Liver (tissue), 9 donors: Measurements from ENCODE around the gene OR2C3. TPM values are rescaled to one million over a fixed set of nuclear protein-coding genes. Genes with fewer than 3 reads are reported as not detected.

Experiments used
- DNase-seq: peaks from one replicate; pipeline ENCODE4 v3.0.0-alpha.2; 2017; ENCODE audit warnings: low spot score
- H3K27ac ChIP-seq, 2 donors: one replicate each; pipeline ENCODE4 v1.7.0; 2013; ENCODE audit warnings: inconsistent platforms in 2 of 2, low read length in 2 of 2, control low read depth in 1 of 2, low read depth in 1 of 2, mild to moderate bottlenecking in 1 of 2
- H3K27me3 ChIP-seq, 4 donors: one replicate each; pipeline versions ENCODE4 v1.6.1 to v1.7.0; 2013; ENCODE audit warnings: low read length in 3 of 4, inconsistent platforms in 1 of 4, mild to moderate bottlenecking in 1 of 4, moderate library complexity in 1 of 4; ENCODE audit not compliant: control insufficient read depth in 4 of 4, insufficient read depth in 4 of 4
- H3K36me3 ChIP-seq, 4 donors: one replicate each; pipeline versions ENCODE4 v1.6.1 to v1.7.0; 2013; ENCODE audit warnings: low read length in 3 of 4, mild to moderate bottlenecking in 3 of 4, low read depth in 1 of 4, moderate library complexity in 1 of 4; ENCODE audit not compliant: control insufficient read depth in 4 of 4, insufficient read depth in 3 of 4
- H3K4me1 ChIP-seq, 4 donors: one replicate each; pipeline versions ENCODE4 v1.6.1 to v1.7.0; 2013; ENCODE audit warnings: low read length in 3 of 4, mild to moderate bottlenecking in 3 of 4, moderate library complexity in 1 of 4; ENCODE audit not compliant: control insufficient read depth in 4 of 4, insufficient read depth in 4 of 4
- H3K4me3 ChIP-seq, 3 donors: one replicate each; pipeline versions ENCODE4 v1.6.1 to v1.7.0; 2013; ENCODE audit warnings: low read length in 3 of 3, control low read depth in 1 of 3, low read depth in 1 of 3, mild to moderate bottlenecking in 1 of 3
- H3K9ac ChIP-seq, 2 donors: one replicate each; pipeline ENCODE4 v1.7.0; 2013; ENCODE audit warnings: low read length in 2 of 2, mild to moderate bottlenecking in 2 of 2, moderate library complexity in 2 of 2, control low read depth in 1 of 2, low read depth in 1 of 2
- H3K9me3 ChIP-seq, 4 donors: one replicate each; pipeline versions ENCODE4 v1.6.1 to v1.7.0; 2013; ENCODE audit warnings: low read length in 3 of 4; ENCODE audit not compliant: control insufficient read depth in 4 of 4
- ATF3 ChIP-seq: IDR thresholded peaks from 2 replicates; pipeline ENCODE4 v1.6.1; 2016; ENCODE audit warnings: antibody characterized with exemption
- CTCF ChIP-seq: fragments of 150-350 bp; IDR thresholded peaks from 2 replicates; pipeline ENCODE4 v1.5.1; 2017; ENCODE audit warnings: improper control_type of control experiment, low read depth, low read length; ENCODE audit not compliant: missing input control
- EGR1 ChIP-seq, 2 donors: IDR thresholded peaks; 2 replicates each; pipeline ENCODE4 v1.6.1; 2016 to 2018; ENCODE audit warnings: antibody characterized with exemption in 2 of 2, low read depth in 2 of 2
- FOXA1 ChIP-seq: IDR thresholded peaks from 2 replicates; pipeline ENCODE4 v1.6.1; 2016; ENCODE audit warnings: antibody characterized with exemption
- FOXA2 ChIP-seq: IDR thresholded peaks from 2 replicates; pipeline ENCODE4 v1.6.1; 2016; ENCODE audit warnings: antibody characterized with exemption
- GABPA ChIP-seq, 2 donors: IDR thresholded peaks in 1 of 2; conservative IDR thresholded peaks in 1 of 2; 2 replicates each; pipeline ENCODE4 v1.6.1; 2016; ENCODE audit warnings: antibody characterized with exemption in 2 of 2, mild to moderate bottlenecking in 1 of 2, moderate library complexity in 1 of 2
- HNF4A ChIP-seq, 2 donors: conservative IDR thresholded peaks; 2 replicates each; pipeline ENCODE4 v1.6.1; 2016; ENCODE audit warnings: antibody characterized with exemption in 2 of 2, mild to moderate bottlenecking in 2 of 2
- HNF4G ChIP-seq: IDR thresholded peaks from 2 replicates; pipeline ENCODE4 v1.6.1; 2016; ENCODE audit warnings: antibody characterized with exemption
- JUND ChIP-seq, 2 donors: IDR thresholded peaks; 2 replicates each; pipeline ENCODE4 v1.6.1; 2016; ENCODE audit warnings: antibody characterized with exemption in 2 of 2
- MAX ChIP-seq: IDR thresholded peaks from 2 replicates; pipeline ENCODE4 v1.6.1; 2016; ENCODE audit warnings: antibody characterized with exemption
- NR2F2 ChIP-seq: IDR thresholded peaks from 2 replicates; pipeline ENCODE4 v1.6.1; 2016; ENCODE audit warnings: antibody characterized with exemption
- RAD21 ChIP-seq, 2 donors: IDR thresholded peaks; 2 replicates each; pipeline ENCODE4 v1.6.1; 2016; ENCODE audit warnings: antibody characterized with exemption in 2 of 2, mild to moderate bottlenecking in 2 of 2
- REST ChIP-seq: IDR thresholded peaks from 2 replicates; pipeline ENCODE4 v1.6.1; 2016; ENCODE audit warnings: antibody characterized with exemption, mild to moderate bottlenecking
- RXRA ChIP-seq, 2 donors: IDR thresholded peaks; 2 replicates each; pipeline ENCODE4 v1.6.1; 2017 to 2018; ENCODE audit warnings: antibody characterized with exemption in 2 of 2, mild to moderate bottlenecking in 1 of 2
- SP1 ChIP-seq: IDR thresholded peaks from 2 replicates; pipeline ENCODE4 v1.6.1; 2018; ENCODE audit warnings: antibody characterized with exemption, mild to moderate bottlenecking
- TAF1 ChIP-seq: conservative IDR thresholded peaks from 2 replicates; pipeline ENCODE4 v1.6.1; 2016; ENCODE audit warnings: antibody characterized with exemption, mild to moderate bottlenecking
- YY1 ChIP-seq: IDR thresholded peaks from 2 replicates; pipeline ENCODE4 v1.6.1; 2016; ENCODE audit warnings: antibody characterized with exemption, mild to moderate bottlenecking
- ZBTB33 ChIP-seq: IDR thresholded peaks from 2 replicates; pipeline ENCODE4 v1.6.1; 2016; ENCODE audit warnings: antibody characterized with exemption
- WGBS: extraction: QIAGEN DNeasy Blood & Tissue Kit; methylation state at CpG from one replicate; pipeline ENCODE4 v1.1.7; 2013; 5-methylcytosine and 5-hydroxymethylcytosine counted together
- polyA plus RNA-seq, 2 donors: library from polyadenylated mRNA; stranded (reverse) in 1 of 2; unstranded in 1 of 2; fragments of 200-250 nt in 1 of 2; fragments of >200 nt in 1 of 2; fragmentation: Nextera tagmentation in 1 of 2; extraction: Ambion mirVana in 1 of 2; gene quantifications; one replicate each; pipeline versions ENCODE4 v1.2.1 to v1.2.3, GENCODE V29; 2013 to 2015
- total RNA-seq, 2 donors: library from RNA; depleted of rRNA; stranded (reverse); fragments of >200 nt; gene quantifications; one replicate each; pipeline ENCODE4 v1.2.3, GENCODE V29; 2014
- donor health status: healthy.
- donor health status: healthy.
- donor health status: healthy.
- donor health status: healthy.
- donor health status: healthy.

The OR2C3 gene
- total and polyA plus RNA-seq, 4 donors = 0.05 TPM; not detected in 3

- H3K27ac ChIP-seq = no peak overlapping the region
- H3K9me3 ChIP-seq = no peaks in the 10 kb centered on the region
- no peaks in the 10 kb centered on the region for H3K36me3 ChIP-seq
- H3K4me1 ChIP-seq = no peaks in the 10 kb centered on the region
- DNase-seq = no peak
- no peak for TF ChIP-seq RAD21 (IDR thresholded peaks at IDR 0.05)
- no peak for TF ChIP-seq SP1
- TF ChIP-seq TAF1 = no peak
- TF ChIP-seq EGR1 (IDR thresholded peaks at IDR 0.05; ENCODE audit: low read depth in 2 of 2) = no peak
- no peak for TF ChIP-seq YY1
- no peak for TF ChIP-seq ZBTB33
- no peak for TF ChIP-seq REST
- no peak for TF ChIP-seq MAX
- no peak for TF ChIP-seq HNF4A (conservative IDR thresholded peaks at IDR 0.05)
- no peak for TF ChIP-seq GABPA (IDR thresholded peaks at IDR 0.05 in 1 of 2, conservative IDR thresholded peaks at IDR 0.05 in 1 of 2)
- no peak for TF ChIP-seq NR2F2
- no peak for TF ChIP-seq HNF4G
- no peak for TF ChIP-seq RXRA (IDR thresholded peaks at IDR 0.05)
- TF ChIP-seq JUND (IDR thresholded peaks at IDR 0.05) = no peak
- TF ChIP-seq FOXA2 = no peak
- no peak for TF ChIP-seq ATF3
- TF ChIP-seq CTCF = no peak
- TF ChIP-seq FOXA1 = no peak
- no peak overlapping the region for H3K9ac ChIP-seq
- H3K4me3 ChIP-seq = no peak overlapping the region
- H3K27me3 ChIP-seq = no peaks in the 10 kb centered on the region
- 62% methylated on average over 1 of the region's 1 CpG for WGBS
These were observed 43.1 kb downstream of the OR2C3 start for GRCh38 chr1:247493106-247493505.

- H3K36me3 ChIP-seq = no peaks in the 10 kb centered on the region
- H3K4me1 ChIP-seq = no peaks in the 10 kb centered on the region
- H3K9me3 ChIP-seq = no peaks in the 10 kb centered on the region
- H3K27me3 ChIP-seq = peaks cover 0 to 2% (median 0%) of the 10 kb centered on the region in 4 donors
- no peak overlapping the region for H3K9ac ChIP-seq
- no peak overlapping the region for H3K4me3 ChIP-seq
- 81% methylated on average over 12 of the region's 12 CpGs for WGBS
- TF ChIP-seq RAD21 (IDR thresholded peaks at IDR 0.05) (no peak), CTCF (no peak), RXRA (IDR thresholded peaks at IDR 0.05) (no peak), REST (no peak), GABPA (IDR thresholded peaks at IDR 0.05 in 1 of 2, conservative IDR thresholded peaks at IDR 0.05 in 1 of 2) (no peak), EGR1 (IDR thresholded peaks at IDR 0.05; ENCODE audit: low read depth in 2 of 2) (no peak), SP1 (no peak), NR2F2 (no peak), YY1 (no peak), FOXA1 (no peak)
- no peak overlapping the region for H3K27ac ChIP-seq
- DNase-seq = no peak
These were observed 44.9 kb downstream of the OR2C3 start for GRCh38 chr1:247491328-247491727.
